HCT116 (cell line): ENCODE results near the gene PSMA7. TPM values are rescaled to one million over a fixed set of nuclear protein-coding genes. Genes with fewer than 3 reads are reported as not detected.

ENCODE experiments used
- ATAC-seq: fragments of 200-7000 bp; cut with Tn5 transposase; 2 replicates; pipeline ENCODE4 v1.9.1; 2020; ENCODE audit warnings: mild to moderate bottlenecking, moderate library complexity
- BruUV-seq: library from RNA; stranded (reverse); fragments of 400-500 nt; replicated peaks from 2 replicates; lab custom pipeline; 2021; lab: Mats Ljungman, UMichigan
- CTCF ChIA-PET: fragments of 300-600 bp; sonication (Branson Sonifier 250); formaldehyde crosslinking; loops from one replicate; lab custom pipeline; 2021; ENCODE audit warnings: antibody characterized with exemption; lab: Charles Lee
- POLR2A ChIA-PET: fragments of 300-600, 350-600 bp; sonication (Branson Sonifier 250); formaldehyde crosslinking; loops from one replicate; lab custom pipeline; 2021; ENCODE audit warnings: antibody characterized with exemption; lab: Charles Lee
- RAD21 ChIA-PET, 2 experiments: fragments of 300-600 bp; sonication (Branson Sonifier 250); formaldehyde crosslinking; loops; one replicate each; lab custom pipeline; 2023; ENCODE audit warnings: low total read pairs in 2 of 2; ENCODE audit not compliant: uncharacterized antibody in 2 of 2, unreplicated experiment in 2 of 2, low non-redundant PET in 1 of 2; lab: Charles Lee
- DNase-seq: peaks from one replicate; pipeline ENCODE4 v3.0.0-alpha.2; 2010; ENCODE audit warnings: low read depth, low spot score
- H2AFZ ChIP-seq: fragments of 200-600 bp; shearing (Covaris generic), sonication (generic); 2 replicates; pipeline ENCODE4 v1.6.1; 2017; ENCODE audit warnings: low read depth, mixed run types, mixed read lengths, antibody characterized with exemption, low read length; ENCODE audit not compliant: poor library complexity, severe bottlenecking
- H3K27ac ChIP-seq: 2 replicates; pipeline ENCODE4 v1.5.1; 2012; ENCODE audit warnings: low read depth, low read length
- H3K27me3 ChIP-seq: fragments of 200-600 bp; sonication (generic); 2 replicates; pipeline ENCODE4 v1.6.1; 2016; ENCODE audit warnings: mixed run types, low read length, mixed read lengths; ENCODE audit not compliant: insufficient read depth
- H3K36me3 ChIP-seq, 2 experiments: fragments of 200-500 bp in 1 of 2; fragments of 200-600 bp in 1 of 2; sonication (Bioruptor generic) in 1 of 2; sonication (generic) in 1 of 2; 2 replicates each; pipeline versions ENCODE4 v1.5.1 to v1.6.1; 2014 to 2016; ENCODE audit warnings: low read length in 2 of 2, inconsistent platforms in 1 of 2, mixed read lengths in 1 of 2, mixed run types in 1 of 2; ENCODE audit not compliant: insufficient read depth in 2 of 2, control insufficient read depth in 1 of 2
- H3K4me1 ChIP-seq, 2 experiments: fragments of 200-600 bp in 1 of 2; sonication (generic) in 1 of 2; 2 replicates each; pipeline versions ENCODE4 v1.5.1 to v1.6.1; 2012 to 2017; ENCODE audit warnings: low read length in 2 of 2, inconsistent platforms in 1 of 2, mild to moderate bottlenecking in 1 of 2, mixed read lengths in 1 of 2, mixed run types in 1 of 2, moderate library complexity in 1 of 2; ENCODE audit not compliant: insufficient read depth in 2 of 2, control insufficient read depth in 1 of 2
- H3K4me2 ChIP-seq: fragments of 200-600 bp; sonication (generic); 2 replicates; pipeline ENCODE4 v1.6.1; 2017; ENCODE audit warnings: mixed run types, low read length, mixed read lengths
- H3K4me3 ChIP-seq, 2 experiments: fragments of 200-600 bp in 1 of 2; sonication (generic) in 1 of 2; replicated peaks in 1 of 2; 2 replicates each; pipeline ENCODE4 v1.5.1; 2011 to 2016; ENCODE audit warnings: low read length in 2 of 2, control low read depth in 1 of 2, low read depth in 1 of 2, mild to moderate bottlenecking in 1 of 2, mixed read lengths in 1 of 2, mixed run types in 1 of 2
- H3K79me2 ChIP-seq: fragments of 200-600 bp; sonication (generic); 2 replicates; pipeline ENCODE4 v1.6.1; 2017; ENCODE audit warnings: mild to moderate bottlenecking, mixed run types, low read length, moderate library complexity, mixed read lengths; ENCODE audit not compliant: insufficient read depth
- H3K9ac ChIP-seq: fragments of 200-600 bp; sonication (generic); 2 replicates; pipeline ENCODE4 v1.6.1; 2016; ENCODE audit warnings: low read length, mixed read lengths
- H3K9me2 ChIP-seq: fragments of 200-600 bp; sonication (generic), shearing (Covaris generic); 2 replicates; pipeline ENCODE4 v1.6.1; 2017; ENCODE audit warnings: mixed run types, mild to moderate bottlenecking, moderate library complexity; ENCODE audit not compliant: insufficient read depth
- H3K9me3 ChIP-seq, 2 experiments: fragments of 200-500 bp in 1 of 2; fragments of 200-600 bp in 1 of 2; sonication (Bioruptor generic) in 1 of 2; sonication (generic) in 1 of 2; 2 replicates each; pipeline ENCODE4 v1.6.1; 2014 to 2017; ENCODE audit warnings: low read length in 2 of 2, mixed read lengths in 2 of 2, inconsistent platforms in 1 of 2, low read depth in 1 of 2, mild to moderate bottlenecking in 1 of 2, mixed run types in 1 of 2, moderate library complexity in 1 of 2; ENCODE audit not compliant: control insufficient read depth in 1 of 2, insufficient read depth in 1 of 2
- H4K20me1 ChIP-seq: fragments of 200-600 bp; sonication (generic), shearing (Covaris generic); 2 replicates; pipeline ENCODE4 v1.6.1; 2017; ENCODE audit warnings: mixed run types, mild to moderate bottlenecking, moderate library complexity; ENCODE audit not compliant: insufficient read depth
- EZH2 ChIP-seq: fragments of 200-600 bp; sonication (generic); IDR thresholded peaks from 2 replicates; pipeline ENCODE4 v1.6.1; 2017; ENCODE audit warnings: antibody characterized with exemption, mixed run types
- FOSL1 ChIP-seq: IDR thresholded peaks from 2 replicates; pipeline ENCODE4 v1.6.1; 2012; ENCODE audit warnings: low read depth
- JUND ChIP-seq: IDR thresholded peaks from 2 replicates; pipeline ENCODE4 v1.6.1; 2012
- RAD21 ChIP-seq: IDR thresholded peaks from 2 replicates; pipeline ENCODE4 v1.6.1; 2012; ENCODE audit warnings: low read depth, mild to moderate bottlenecking
- SIN3A ChIP-seq: IDR thresholded peaks from 2 replicates; pipeline ENCODE4 v1.6.1; 2012; ENCODE audit warnings: low read depth
- YY1 ChIP-seq: IDR thresholded peaks from 2 replicates; pipeline ENCODE4 v1.6.1; 2011; ENCODE audit warnings: low read length, low read depth, moderate library complexity, mild to moderate bottlenecking; ENCODE audit not compliant: insufficient replicate concordance; ENCODE audit errors: extremely low read depth
- ZBTB33 ChIP-seq: IDR thresholded peaks from 2 replicates; pipeline ENCODE4 v1.6.1; 2011; ENCODE audit warnings: mild to moderate bottlenecking, low read length, moderate library complexity; ENCODE audit not compliant: insufficient replicate concordance; ENCODE audit errors: extremely low read depth
- intact Hi-C: fragments of 100-400 bp; cut with micrococcal nuclease; formaldehyde crosslinking; loops from 2 replicates; pipeline ENCODE4 v1.10.0; 2022
- total RNA-seq: library from RNA; stranded (reverse); gene quantifications from one replicate; pipeline ENCODE4 v1.2.1, GENCODE V29; 2021; ENCODE audit not compliant: unreplicated experiment
- TF ChIP-seq, protein P1 (sequence below), 3 experiments: fragments of 200-600 bp in 1 of 3; sonication (generic) in 1 of 3; IDR thresholded peaks in 2 of 3; conservative IDR thresholded peaks in 1 of 3; 2 replicates each; pipeline ENCODE4 v1.5.1; 2012 to 2017; ENCODE audit warnings: low read depth in 2 of 3, low read length in 2 of 3, antibody characterized with exemption in 1 of 3, borderline replicate concordance in 1 of 3, control low read depth in 1 of 3, mild to moderate bottlenecking in 1 of 3, mixed read lengths in 1 of 3, mixed run types in 1 of 3, moderate library complexity in 1 of 3; ENCODE audit not compliant: insufficient read depth in 1 of 3

The PSMA7 gene
- total RNA-seq, 1 experiment from 2014 or later = 364 TPM

DNA sequence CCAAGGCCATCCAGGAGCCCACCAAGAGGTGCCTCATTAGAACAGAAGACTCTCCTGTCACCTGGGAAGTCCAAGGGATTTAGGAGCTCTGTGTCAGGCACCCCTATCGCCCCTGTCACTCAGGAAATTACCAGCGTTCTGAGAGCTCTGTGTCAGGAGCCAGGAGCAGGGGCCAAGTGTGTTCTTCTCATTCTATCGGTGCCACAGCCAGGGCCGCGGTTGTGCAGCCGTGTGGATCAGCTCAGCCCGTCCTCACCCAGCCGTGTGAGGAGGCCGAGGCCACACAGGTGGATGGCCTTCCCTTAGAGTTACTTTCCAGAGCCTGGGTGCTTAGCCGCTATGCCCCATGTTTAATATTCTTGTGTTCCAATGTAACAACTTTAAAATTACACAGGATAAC lies 49.4 kb upstream of the PSMA7 start:
- Histone ChIP-seq H3K79me2 (peaks cover 69% of the 10 kb centered on the region), H3K27ac (no peak overlapping the region), H3K4me3 (no peak overlapping the region), H3K4me1 (no peaks in the 10 kb centered on the region), H3K36me3 (peaks cover 3 to 13% of the 10 kb centered on the region in 2 experiments; a peak in 3 of 4 replicates), H3K27me3 (no peaks in the 10 kb centered on the region), H3K9ac (no peak overlapping the region), H2AFZ (no peak overlapping the region), H3K4me2 (no peak overlapping the region), H3K9me3 (no peaks in the 10 kb centered on the region), H3K9me2 (no peaks in the 10 kb centered on the region), H4K20me1 (no peaks in the 10 kb centered on the region)
- POLR2A ChIA-PET = no interaction called here
- RAD21 ChIA-PET = no interaction called here
- TF ChIP-seq JUND (no peak), YY1 (no peak), RAD21 (no peak), SIN3A (no peak), FOSL1 (no peak)
- CTCF ChIA-PET = no interaction called here
- BruUV-seq = no TSS peak
- no peak for DNase-seq
- ATAC-seq = no peak
- intact Hi-C loops = no loop called here

- Histone ChIP-seq H3K36me3 (peaks cover 3 to 9% of the 10 kb centered on the region in 2 experiments; a peak in 2 of 4 replicates), H3K4me3 (no peak overlapping the region), H2AFZ (no peak overlapping the region), H3K4me1 (no peaks in the 10 kb centered on the region), H3K4me2 (no peak overlapping the region), H3K9me3 (no peaks in the 10 kb centered on the region), H4K20me1 (no peaks in the 10 kb centered on the region), H3K27ac (no peak overlapping the region), H3K9me2 (no peaks in the 10 kb centered on the region), H3K79me2 (peaks cover 75% of the 10 kb centered on the region), H3K27me3 (no peaks in the 10 kb centered on the region), H3K9ac (no peak overlapping the region)
- no TSS peak for BruUV-seq
- ChIA-PET CTCF (no interaction called here), RAD21 (no interaction called here), POLR2A (no interaction called here)
- intact Hi-C loops = no loop called here
- ATAC-seq (no peak), DNase-seq (no peak)
- TF ChIP-seq, protein P1, sequence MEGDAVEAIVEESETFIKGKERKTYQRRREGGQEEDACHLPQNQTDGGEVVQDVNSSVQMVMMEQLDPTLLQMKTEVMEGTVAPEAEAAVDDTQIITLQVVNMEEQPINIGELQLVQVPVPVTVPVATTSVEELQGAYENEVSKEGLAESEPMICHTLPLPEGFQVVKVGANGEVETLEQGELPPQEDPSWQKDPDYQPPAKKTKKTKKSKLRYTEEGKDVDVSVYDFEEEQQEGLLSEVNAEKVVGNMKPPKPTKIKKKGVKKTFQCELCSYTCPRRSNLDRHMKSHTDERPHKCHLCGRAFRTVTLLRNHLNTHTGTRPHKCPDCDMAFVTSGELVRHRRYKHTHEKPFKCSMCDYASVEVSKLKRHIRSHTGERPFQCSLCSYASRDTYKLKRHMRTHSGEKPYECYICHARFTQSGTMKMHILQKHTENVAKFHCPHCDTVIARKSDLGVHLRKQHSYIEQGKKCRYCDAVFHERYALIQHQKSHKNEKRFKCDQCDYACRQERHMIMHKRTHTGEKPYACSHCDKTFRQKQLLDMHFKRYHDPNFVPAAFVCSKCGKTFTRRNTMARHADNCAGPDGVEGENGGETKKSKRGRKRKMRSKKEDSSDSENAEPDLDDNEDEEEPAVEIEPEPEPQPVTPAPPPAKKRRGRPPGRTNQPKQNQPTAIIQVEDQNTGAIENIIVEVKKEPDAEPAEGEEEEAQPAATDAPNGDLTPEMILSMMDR (IDR thresholded peaks at IDR 0.05 in 2 of 3, conservative IDR thresholded peaks at IDR 0.05 in 1 of 3; ENCODE audit: borderline replicate concordance in 1 of 3, insufficient read depth in 1 of 3, low read depth in 2 of 3, low read length in 2 of 3) = no peak
- TF ChIP-seq SIN3A (no peak), ZBTB33 (no peak), EZH2 (no peak)
These were observed 48.8 kb upstream of the PSMA7 start for GRCh38 chr20:62191781-62192559.
